HAP-1 (cell line): ENCODE results near the gene OR4D5.

ENCODE experiments used
- DNase-seq, 2 experiments: peaks; one replicate each; pipeline ENCODE4 v3.0.0-alpha.2; 2016 to 2020; ENCODE audit warnings: low spot score in 2 of 2
- H3K27me3 ChIP-seq: fragments of 250-450 bp; sonication (Bioruptor Pico); 2 replicates; pipeline ENCODE4 v1.5.1; 2020; ENCODE audit warnings: low read depth, mild to moderate bottlenecking, moderate library complexity
- H3K36me3 ChIP-seq: fragments of 250-450 bp; sonication (Bioruptor Pico); replicated peaks from 2 replicates; pipeline ENCODE4 v1.5.1; 2020; ENCODE audit warnings: mild to moderate bottlenecking
- H3K4me1 ChIP-seq: fragments of 250-450 bp; sonication (Bioruptor Pico); 2 replicates; pipeline ENCODE4 v1.5.1; 2020; ENCODE audit warnings: mild to moderate bottlenecking
- H3K4me3 ChIP-seq: fragments of 250-450 bp; sonication (Bioruptor Pico); 2 replicates; pipeline ENCODE4 v1.5.1; 2020; ENCODE audit warnings: mild to moderate bottlenecking, moderate library complexity
- H3K9me3 ChIP-seq: fragments of 250-450 bp; sonication (Bioruptor Pico); 2 replicates; pipeline ENCODE4 v1.5.1; 2020; ENCODE audit warnings: mild to moderate bottlenecking, moderate library complexity
- in situ Hi-C: fragments of 300-500 bp; cut with MboI; formaldehyde crosslinking; loops from 3 replicates; pipeline ENCODE4 v1.14.3; 2020; ENCODE audit warnings: low sequenced_read_pairs, inconsistent platforms, mixed read lengths

The OR4D5 gene

DNA sequence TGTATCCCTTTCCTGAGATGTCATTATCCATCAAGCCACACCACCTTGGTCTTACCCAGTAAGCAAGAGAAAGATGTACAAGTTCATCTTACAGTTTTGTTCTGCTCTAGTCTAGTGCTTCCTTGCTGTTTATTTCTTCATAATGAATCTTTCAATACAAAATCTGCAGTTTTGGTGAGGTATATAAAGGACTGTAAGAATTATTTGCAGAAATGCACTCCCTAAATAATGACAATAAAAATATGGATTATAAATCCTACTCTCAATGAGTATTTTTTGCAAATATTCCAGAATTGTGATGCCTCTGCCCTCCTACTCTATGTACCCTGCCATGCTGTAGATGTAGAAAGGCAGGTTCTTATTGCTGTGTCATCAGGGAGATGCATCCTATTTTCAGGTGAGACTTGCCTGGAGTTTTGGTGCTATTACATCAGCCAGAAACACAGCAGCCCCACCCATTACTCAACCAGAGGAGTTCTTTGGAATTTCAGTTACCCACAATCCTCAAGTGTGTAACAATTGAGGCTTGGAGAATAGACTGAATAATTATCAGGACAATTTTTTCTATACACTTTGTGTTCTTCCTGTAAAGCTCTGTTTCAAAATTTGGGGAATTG lies 38.4 kb downstream of the OR4D5 start, which contains the start of gene OR10S1:
OR10S1 (minus strand) TSS at position 51 of the 617 bp plus-strand sequence. CDS start 117 bp downstream, outside the sequence.
- no peaks in the 10 kb centered on the region for H3K27me3 ChIP-seq
- H3K9me3 ChIP-seq: no peaks in the 10 kb centered on the region
- no peak within 1 kb of the TSS for H3K4me3 ChIP-seq
- DNase-seq: no peak
- no peaks in the 10 kb centered on the region for H3K4me1 ChIP-seq
- in situ Hi-C loops: no loop called here
- H3K36me3 ChIP-seq: no peaks in the 10 kb centered on the region

DNA sequence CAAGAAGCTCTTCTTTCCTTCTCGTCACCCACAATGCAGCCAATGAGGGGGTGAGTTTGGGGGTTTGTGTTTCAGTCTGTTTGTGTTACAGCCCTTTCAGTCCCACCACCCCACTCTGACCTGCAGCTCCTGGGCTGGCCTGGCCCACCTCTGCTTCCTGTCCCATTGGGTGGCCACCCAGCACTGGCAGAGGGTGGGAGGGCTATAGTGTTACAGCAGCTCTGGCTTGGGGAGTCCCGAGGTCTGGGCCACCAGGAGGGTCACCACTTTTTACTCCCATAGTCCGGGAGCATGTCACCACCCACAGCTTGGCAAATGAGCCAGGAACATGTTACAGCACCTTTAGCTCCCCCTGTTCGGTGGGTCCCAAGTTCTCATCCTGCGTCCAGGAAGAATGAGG lies 39.9 kb downstream of the OR4D5 start:
- no peaks in the 10 kb centered on the region for H3K4me1 ChIP-seq
- DNase-seq: no peak
- no peak overlapping the region for H3K4me3 ChIP-seq
- H3K36me3 ChIP-seq: no peaks in the 10 kb centered on the region
- H3K9me3 ChIP-seq: no peaks in the 10 kb centered on the region
- H3K27me3 ChIP-seq: no peaks in the 10 kb centered on the region
- in situ Hi-C loops: no loop called here
